Astrocyte of the spinal cord (primary cell): ENCODE data around the gene SAG.

ENCODE experiments used
- DNase-seq: peaks from one replicate; pipeline ENCODE4 v3.0.0; 2011; ENCODE audit warnings: low read depth, low spot score
- H3K4me3 ChIP-seq: 2 replicates; pipeline ENCODE4 v1.5.1; 2011; ENCODE audit warnings: low read depth, mild to moderate bottlenecking, low read length, moderate library complexity
- CTCF ChIP-seq: IDR thresholded peaks from 2 replicates; pipeline ENCODE4 v1.5.1; 2012; ENCODE audit warnings: low read depth, mild to moderate bottlenecking, low read length, inconsistent platforms
- in situ Hi-C: cut with HindIII; loops from 2 replicates; pipeline ENCODE4 v1.10.0; 2017; ENCODE audit warnings: low sequenced_read_pairs

Gene SAG

GRCh38 chr2:233270951-233271350 is 36.7 kb upstream of the SAG start:
- DNase-seq, result no peak
- in situ Hi-C loops, result no loop called here
- no peak for TF ChIP-seq CTCF
- H3K4me3 ChIP-seq, result no peak overlapping the region

GRCh38 chr2:233271693-233272092 is 35.9 kb upstream of the SAG start:
- DNase-seq, result no peak
- in situ Hi-C loops, result no loop called here
- TF ChIP-seq CTCF, result no peak
- no peak overlapping the region for H3K4me3 ChIP-seq

- TF ChIP-seq CTCF, result no peak
- DNase-seq, result no peak
- H3K4me3 ChIP-seq, result no peak overlapping the region
- in situ Hi-C loops, result no loop called here
These were observed 34.5 kb upstream of the SAG start for GRCh38 chr2:233273120-233273519.

- in situ Hi-C loops, result no loop called here
- TF ChIP-seq CTCF, result no peak
- no peak overlapping the region for H3K4me3 ChIP-seq
- no peak for DNase-seq
These were observed 32.4 kb upstream of the SAG start for GRCh38 chr2:233275223-233275622.

- in situ Hi-C loops, result no loop called here
- no peak for DNase-seq
- H3K4me3 ChIP-seq, result no peak overlapping the region
- TF ChIP-seq CTCF, result no peak
These were observed 28.7 kb upstream of the SAG start for GRCh38 chr2:233278921-233279320.

- in situ Hi-C loops, result no loop called here
These were observed 27.4 kb upstream of the SAG start for GRCh38 chr2:233280114-233280693.

More at GRCh38 chr2:233280114-233280693, 27.4 kb upstream of the SAG start:
- no peak overlapping the region for H3K4me3 ChIP-seq
- no peak for DNase-seq
- no peak for TF ChIP-seq CTCF
